Activated CD4-positive, alpha-beta T cell treated with anti-CD3 and anti-CD28 coated beads, Interleukin-2, Interleukin-4, amounts not matched to agents 100 ng/mL and 50 ng/mL, durations not matched to agents 16 hours and 8 hours (primary cell): ENCODE results near the gene ST6GALNAC6.
"Not testable (repeated sequence)": the region's sequence is repeated elsewhere in the genome, so short reads cannot be mapped to it uniquely, and the experiment has no call there.

Experiments used
- DNase-seq: peaks from one replicate; pipeline ENCODE4 v3.0.0-alpha.2; 2020; ENCODE audit warnings: low spot score

ST6GALNAC6 gene

GRCh38 chr9:127873223-127873691, 26.1 kb downstream of the ST6GALNAC6 start:
- no peak for DNase-seq

GRCh38 chr9:127872369-127873222, 26.8 kb downstream of the ST6GALNAC6 start:
- no peak for DNase-seq

- no peak for DNase-seq
Measured at GRCh38 chr9:127871531-127871930, 27.9 kb downstream of the ST6GALNAC6 start.

DNA sequence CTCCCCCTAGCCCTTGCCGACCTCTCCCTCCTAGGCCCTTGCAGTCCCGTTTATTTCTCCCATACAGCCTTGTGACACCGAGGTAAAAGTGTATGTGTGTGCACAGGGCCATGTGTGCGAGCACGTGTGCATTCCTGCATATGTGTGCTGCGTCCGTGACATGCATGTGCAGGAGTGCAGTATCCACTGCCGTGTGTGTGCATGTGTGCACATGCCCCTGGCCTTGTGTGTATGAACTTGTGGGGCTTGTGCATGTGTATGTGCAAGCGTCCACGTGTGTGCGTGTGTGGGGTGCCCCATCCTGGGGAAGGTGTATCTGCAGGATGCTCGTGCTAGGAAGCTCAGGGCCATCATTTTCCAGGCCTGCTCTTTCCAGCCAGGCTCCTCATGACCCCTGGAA, 28.5 kb downstream of the ST6GALNAC6 start:
- no peak for DNase-seq

DNA sequence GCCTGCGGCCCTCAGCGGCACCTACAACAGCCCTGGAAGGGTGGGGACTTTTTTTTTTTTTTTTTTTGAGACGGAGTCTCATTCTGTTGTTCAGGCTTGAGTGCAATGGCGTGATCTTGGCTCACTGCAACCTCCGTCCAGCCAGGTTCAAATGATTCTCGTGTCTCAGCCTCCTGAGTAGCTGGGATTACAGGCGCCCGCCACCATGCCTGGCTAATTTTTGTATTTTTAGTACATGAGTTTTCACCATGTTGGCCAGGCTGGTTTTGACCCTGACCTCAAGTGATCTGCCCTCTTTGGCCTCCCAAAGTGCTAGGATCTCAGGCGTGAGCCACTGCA, 29.3 kb downstream of the ST6GALNAC6 start:
- not testable (repeated sequence) for DNase-seq

DNA sequence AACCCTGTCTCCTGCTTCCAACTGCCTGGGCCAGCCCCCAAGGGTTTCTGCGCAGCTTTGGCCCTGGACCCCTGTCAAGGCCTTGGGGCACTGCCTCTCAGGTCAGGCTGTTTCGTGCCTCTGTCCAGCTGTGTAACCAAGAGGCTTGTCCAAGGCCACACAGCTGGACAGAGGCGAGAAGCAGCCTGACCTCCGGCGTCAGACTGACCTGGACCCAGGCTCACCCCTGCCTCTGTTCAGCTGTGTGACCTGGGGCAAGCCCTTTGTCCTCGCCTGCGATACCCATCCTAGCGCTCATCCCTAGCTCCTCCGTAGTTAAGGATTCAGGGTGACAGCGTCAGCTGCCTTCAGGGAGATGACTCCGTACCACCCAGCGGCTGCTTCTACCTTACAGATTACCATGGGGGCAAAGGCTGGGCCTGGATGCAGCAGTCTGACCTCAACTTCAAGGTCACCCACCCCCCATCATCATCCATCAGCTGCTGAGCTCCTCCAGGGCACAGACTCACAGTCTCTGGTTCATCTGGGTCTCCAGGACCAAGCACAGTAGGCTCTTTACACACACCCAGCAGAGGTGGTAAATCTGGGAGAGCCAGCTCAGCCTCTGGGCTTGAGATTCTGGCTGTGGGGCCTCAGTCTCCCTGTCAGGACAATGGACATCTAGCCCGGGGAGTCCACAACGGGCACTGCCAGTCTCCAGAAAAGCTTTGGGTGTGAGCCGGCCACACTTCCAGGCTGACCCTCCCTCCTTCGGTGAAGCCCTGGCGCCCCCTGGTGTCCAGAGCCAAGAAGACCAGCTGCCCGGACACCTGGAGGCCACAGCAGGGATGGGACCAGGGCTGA, 29.9 kb downstream of the ST6GALNAC6 start:
- DNase-seq: peak; percentile 86

GRCh38 chr9:127868278-127868902, 31.0 kb downstream of the ST6GALNAC6 start:
- no peak for DNase-seq

DNA sequence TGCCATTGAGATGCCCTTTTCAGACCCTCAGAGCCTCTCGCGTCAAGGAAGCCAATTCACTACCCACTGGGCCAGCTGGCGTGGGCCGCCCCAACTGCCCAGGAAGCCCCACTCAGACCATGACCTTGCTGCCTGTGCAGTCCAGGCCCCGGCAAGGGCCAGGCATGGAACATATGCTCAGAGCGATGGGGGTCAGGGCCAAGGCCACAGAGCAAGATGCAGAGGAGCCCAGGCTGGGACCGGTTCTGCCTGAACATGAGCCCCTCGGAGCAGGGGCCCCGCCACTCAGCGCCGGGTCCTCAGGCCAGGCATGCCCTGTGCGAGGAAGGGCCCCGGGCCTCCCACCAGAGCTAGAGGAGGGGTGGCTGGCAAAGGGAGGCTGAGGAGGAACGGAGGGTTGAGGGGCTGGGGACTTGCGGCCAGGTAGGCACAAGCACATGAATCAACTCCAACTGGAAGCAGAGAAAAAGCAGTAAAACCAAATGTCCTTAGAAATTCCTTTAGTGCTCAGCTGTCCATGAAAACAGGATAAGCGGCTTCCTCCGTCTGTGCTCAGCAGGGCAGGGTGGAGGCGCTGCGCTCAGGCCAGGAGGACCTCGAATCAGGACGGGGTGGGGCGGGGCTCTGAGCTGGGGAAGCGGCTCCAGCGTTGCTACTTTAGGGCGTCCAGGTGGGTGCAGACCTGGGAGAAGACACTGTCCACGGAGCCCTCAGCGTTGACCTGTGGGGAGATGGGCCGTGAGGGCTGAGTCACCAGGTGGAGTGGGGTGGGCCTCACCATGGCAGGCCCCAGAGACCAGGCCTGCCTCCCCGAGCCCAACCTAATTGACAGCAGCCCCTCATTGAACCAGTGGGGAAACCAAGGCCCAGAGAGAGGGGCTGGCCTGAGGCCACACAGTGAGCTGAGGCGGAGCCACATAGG, 31.8 kb downstream of the ST6GALNAC6 start:
- DNase-seq: no peak

DNA sequence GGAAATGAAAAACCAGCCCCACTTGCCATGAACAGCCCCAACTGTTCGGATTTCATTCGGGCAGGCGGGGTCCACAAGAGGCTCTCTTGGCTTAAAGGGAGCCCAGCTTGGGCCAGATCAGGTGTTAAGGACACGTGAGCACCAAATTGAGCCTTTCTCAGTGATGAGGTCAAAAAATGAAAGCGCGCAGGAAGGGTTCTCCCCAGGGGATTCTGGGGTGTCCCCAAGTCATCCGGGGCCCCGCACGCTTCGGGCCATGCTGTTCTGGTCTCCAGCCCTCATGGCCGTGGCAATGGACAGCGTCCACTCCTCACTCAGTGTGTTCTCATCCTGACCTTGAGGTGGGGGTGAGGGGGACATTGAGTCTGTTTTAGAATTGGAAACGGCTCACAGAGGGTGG, 32.9 kb downstream of the ST6GALNAC6 start:
- DNase-seq: no peak

DNA sequence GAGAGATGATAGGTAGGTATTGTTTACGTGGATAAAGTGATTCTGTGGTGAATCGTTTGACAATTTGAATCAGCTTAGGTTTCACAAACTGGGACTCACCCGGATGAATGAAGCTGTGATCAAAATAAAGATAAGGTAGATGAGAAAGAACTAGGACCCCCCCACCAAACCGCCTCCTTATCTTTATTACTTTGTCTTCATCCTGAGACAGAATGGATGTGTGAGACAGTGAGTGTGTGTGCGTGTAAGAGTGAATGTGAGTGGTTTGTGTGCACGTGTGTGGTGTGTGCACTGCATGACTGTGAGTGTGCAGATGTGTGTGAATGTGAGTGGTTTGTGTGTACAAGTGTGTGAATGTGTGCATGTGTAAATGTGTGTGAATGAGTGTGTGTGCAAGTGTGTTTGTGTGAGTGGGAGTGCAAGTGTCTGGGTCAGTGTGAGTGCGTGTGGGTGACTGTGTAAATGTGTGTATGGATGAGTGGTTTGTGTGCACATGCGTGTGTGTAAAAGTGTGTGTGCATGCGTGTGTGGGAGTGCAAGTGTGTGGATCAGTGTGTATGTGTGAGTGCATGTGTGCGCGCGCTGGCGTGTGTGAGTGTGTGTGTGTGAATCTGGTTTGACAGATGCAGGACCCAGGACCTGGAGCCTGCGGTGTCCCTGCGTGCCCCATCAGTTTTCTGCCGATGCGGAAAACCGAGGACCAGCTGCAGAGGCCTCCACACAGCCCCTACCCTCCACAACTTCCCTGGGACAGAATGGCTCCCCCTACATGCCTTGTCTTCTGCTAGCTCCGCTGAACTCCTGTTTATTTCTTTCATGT, 33.5 kb downstream of the ST6GALNAC6 start:
- DNase-seq: peak; percentile 57

GRCh38 chr9:127863191-127863621, 36.2 kb downstream of the ST6GALNAC6 start:
- no peak for DNase-seq

DNA sequence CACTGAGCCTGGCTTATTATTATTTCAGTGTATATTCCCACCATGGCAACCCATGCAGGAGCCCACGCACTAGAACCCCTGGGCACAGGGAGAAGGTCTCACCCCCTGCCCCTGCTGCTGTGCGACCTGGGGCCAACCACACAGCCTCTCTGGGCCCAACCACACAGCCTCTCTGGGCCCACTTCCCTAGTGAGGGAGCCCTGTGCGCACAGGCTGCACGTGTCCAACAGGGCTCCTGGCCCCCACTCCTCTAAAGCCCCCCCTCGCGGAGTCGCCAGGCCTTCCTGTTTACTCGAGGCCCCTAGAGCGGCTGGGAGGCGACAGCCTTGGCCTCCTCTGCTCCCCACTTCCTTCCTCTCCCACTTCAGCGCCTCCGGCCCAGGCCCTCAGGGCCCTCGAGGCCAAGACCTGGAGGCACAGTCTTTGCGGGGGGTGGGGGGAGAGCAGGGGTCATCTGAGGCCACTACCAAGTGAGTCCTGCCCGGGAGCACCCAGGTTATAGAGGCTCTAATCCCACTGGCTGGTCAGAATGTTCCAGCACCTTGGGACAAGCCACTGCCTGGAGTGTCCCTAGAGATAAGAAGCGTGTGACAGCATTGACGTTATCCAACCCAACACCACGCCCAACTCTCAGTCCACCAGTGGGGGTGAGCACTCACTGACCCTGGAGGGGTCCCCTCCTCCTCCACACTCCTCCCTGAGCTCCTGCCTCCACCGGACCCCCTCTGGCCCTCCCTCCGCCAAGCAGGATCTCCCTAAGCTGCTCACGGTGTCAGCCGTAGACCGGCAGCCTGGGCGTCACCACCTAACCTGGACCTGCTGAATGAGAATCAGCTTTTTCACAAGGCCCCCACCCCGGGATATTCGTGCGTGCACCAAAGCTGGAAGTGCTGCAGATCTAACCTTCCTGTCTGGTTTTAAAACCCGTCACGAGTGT, 37.1 kb downstream of the ST6GALNAC6 start:
- DNase-seq: no peak

DNA sequence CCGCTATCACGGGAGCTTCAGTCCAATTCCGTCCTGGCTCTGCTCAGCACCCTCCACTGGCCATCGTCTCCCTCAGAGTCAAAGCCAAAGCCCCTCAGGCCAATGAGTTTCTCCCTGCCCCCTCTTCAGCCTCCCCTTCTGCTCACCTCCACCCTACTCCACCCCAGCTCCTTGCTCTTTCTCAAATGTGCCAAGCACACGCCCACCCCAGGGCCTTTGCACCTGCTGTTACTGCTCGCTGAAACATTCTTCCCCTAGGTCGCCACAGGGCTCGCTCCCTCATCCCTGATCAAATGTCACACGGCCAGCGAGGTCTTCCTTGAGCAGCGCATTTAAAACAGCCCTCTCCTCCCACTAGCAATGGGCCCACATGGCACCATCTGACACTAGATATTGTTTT, 38.6 kb downstream of the ST6GALNAC6 start:
- no peak for DNase-seq

- DNase-seq: no peak
Measured at GRCh38 chr9:127860260-127860659, 39.1 kb downstream of the ST6GALNAC6 start.

DNA sequence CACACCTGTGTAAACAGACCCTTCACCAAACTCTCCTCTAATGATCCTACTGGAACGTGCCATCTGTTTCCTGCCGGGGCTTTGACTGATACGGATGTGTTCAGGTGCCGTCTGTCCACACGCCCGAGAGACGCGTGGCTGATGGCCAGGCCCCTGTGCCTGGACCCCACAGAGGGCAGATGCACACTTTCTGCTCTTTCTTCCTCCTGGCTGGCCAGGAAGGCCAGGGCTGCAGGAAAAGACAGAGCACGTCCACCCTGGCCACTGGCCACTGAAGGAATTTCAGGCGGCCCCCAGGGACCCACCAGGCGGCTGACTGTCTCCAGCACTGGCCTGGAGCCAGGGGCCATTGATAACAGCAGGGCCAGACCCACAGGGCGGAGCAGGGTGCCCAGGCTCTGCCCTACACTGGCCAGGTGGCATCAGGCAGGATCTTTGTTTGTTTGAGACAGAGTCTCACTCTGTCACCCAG, 41.3 kb downstream of the ST6GALNAC6 start:
- no peak for DNase-seq

- DNase-seq: no peak
Measured at GRCh38 chr9:127857278-127857677, 42.1 kb downstream of the ST6GALNAC6 start.

DNA sequence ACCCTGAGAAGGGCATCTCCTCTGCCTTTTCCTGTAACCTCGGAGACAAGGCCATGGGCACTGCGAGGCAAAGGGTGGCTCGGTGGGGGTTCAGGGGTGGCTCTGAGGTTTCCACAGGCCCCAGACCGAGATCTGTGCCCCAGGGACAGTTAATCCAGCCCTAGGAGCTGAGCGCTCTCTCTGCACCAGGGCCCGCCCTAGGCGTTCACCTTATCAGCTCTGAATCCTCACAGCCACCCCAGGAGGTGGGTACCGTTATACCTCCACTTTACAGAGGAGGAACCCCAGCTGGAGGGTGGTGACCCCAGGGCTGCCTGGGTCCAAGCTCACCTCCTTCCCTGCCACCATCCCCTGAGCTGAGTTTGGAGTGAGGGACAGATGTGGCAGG, 42.7 kb downstream of the ST6GALNAC6 start:
- DNase-seq: no peak

DNA sequence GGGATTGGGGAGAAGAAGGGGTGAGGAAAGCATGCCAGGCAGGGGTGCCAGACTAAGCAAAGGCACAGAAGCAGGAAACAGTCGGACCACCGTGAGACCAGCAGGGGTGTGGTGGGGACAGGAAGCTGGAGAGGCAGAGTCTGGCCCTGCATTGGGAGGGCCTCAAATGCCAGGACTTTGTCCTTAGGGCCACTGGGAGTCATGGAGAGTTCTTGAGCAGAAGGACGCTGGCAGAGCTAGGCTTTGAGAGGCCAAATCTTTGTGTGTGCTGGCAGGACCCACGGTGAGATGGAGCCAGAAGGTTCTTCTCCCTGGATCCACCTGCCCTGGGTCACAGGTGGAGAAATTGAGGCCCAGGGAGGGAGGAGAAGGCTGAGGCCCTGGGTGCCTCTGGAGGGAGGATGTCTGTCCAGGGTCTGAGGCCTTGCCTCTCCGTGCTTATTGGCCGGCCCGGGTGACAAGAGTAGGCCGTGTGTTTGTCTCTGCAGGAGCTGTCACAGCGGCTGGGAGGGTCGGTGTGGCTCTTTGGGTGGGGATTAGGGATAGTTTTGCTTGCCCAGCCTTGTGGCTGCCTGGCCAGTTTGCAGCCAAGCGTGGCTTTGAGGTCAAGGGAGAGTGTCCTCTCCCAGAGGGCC, 43.2 kb downstream of the ST6GALNAC6 start:
- no peak for DNase-seq

DNA sequence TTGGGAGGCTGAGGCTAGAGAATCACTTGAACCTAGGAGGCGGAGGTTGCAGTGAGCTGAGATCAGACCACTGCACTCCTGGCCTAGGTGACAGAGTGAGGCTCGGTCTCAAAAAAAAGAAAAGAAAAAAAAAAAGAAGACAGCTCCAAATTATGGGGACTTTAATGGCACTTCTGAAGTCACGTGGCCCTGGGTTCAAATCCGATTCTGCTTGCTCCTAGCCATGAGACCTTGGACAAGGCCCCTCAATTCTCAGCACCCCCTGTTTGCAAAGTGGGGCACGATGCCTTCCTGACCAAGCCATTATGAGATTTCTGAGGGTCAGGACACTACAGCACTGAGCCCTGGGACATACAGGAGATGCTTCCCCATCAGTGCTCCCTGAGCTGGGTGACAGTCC, 43.9 kb downstream of the ST6GALNAC6 start:
- DNase-seq: no peak
